A549 treated with Hydrocortisone at 1 μM for 4 hours (cell line): Measurements from ENCODE around the gene ZBTB14. TPM values are rescaled to one million over a fixed set of nuclear protein-coding genes. Genes with fewer than 3 reads are reported as not detected.

Source experiments
- total RNA-seq: library from RNA; stranded (reverse); fragments of 200-300 nt; extraction: Qiagen RNA extraction; gene quantifications from 5 replicates; pipeline ENCODE4 v1.2.3, GENCODE V29; 2022

The ZBTB14 gene, protein sequence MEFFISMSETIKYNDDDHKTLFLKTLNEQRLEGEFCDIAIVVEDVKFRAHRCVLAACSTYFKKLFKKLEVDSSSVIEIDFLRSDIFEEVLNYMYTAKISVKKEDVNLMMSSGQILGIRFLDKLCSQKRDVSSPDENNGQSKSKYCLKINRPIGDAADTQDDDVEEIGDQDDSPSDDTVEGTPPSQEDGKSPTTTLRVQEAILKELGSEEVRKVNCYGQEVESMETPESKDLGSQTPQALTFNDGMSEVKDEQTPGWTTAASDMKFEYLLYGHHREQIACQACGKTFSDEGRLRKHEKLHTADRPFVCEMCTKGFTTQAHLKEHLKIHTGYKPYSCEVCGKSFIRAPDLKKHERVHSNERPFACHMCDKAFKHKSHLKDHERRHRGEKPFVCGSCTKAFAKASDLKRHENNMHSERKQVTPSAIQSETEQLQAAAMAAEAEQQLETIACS
- total RNA-seq, result 6.1 to 8.2 TPM (median 6.5 TPM) in 5 replicates

DNA sequence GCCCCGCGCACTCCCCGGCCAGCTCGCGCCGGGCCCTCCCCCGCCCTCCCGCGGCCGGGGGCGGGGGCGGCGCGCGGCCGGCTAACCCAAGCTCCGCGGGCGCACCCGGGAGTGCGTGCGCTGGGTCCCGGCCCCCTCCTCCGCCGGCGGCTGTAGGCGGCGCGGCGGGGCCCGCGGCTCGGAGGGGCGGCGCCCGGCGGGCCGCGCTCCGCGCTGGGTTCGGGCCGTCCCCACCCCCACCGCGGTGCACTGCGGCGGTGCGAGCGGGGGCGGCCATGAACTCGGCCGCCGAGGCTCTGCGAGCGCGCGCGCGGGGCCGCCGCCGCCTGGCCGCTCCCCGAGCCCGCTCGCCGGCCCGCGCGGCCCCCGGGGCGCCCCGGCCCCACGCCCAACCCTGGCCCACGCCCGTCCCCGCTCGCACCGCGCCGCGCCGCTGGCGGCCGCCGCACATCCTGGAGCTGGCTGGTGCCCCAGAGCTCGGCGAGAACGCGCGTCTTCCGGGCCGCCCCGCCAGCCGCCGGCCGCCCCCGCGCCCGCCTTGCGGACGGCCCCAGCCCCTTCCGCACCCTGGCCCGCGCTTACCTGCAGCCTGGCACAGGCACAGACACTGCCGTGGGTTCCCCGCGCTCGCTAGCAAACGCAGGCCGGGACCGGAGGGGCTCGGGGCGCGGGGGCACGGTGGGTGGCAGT lies at the start of gene ZBTB14:
ZBTB14 (minus strand) TSS at position 496 of the 690 bp plus-strand sequence. CDS start 2,480 bp downstream, outside the sequence.

Other genes starting within 250 kb of the ZBTB14 start
- not detected in 5 replicates for gene AKAIN1, start 98.5 kb downstream of the ZBTB14 start, total RNA-seq
- gene EPB41L3, start 248.3 kb upstream of the ZBTB14 start, total RNA-seq, result 0.16 to 0.28 TPM (median 0.25 TPM) in 5 replicates